Lower leg skin (tissue), 3 donors: ENCODE results near the gene CFAP73.

Source experiments
- CTCF ChIP-seq, 3 donors: fragments of 450-650 bp; IDR thresholded peaks; one replicate each; pipeline ENCODE4 v1.5.1; 2016; ENCODE audit warnings: antibody characterized with exemption in 3 of 3, mild to moderate bottlenecking in 3 of 3, moderate library complexity in 2 of 3
- POLR2A ChIP-seq, 2 donors: fragments of 450-650 bp; IDR thresholded peaks; one replicate each; pipeline ENCODE4 v1.6.1; 2016 to 2017; ENCODE audit warnings: antibody characterized with exemption in 2 of 2, mild to moderate bottlenecking in 1 of 2, moderate library complexity in 1 of 2

- TF ChIP-seq CTCF (IDR thresholded peaks at IDR 0.05) (no peak), POLR2A (IDR thresholded peaks at IDR 0.05) (no peak)
These were observed 21.7 kb upstream of the CFAP73 start for GRCh38 chr12:113127791-113128199.
